Measurements from ENCODE around the gene FAM3C. TPM values are rescaled to one million over a fixed set of nuclear protein-coding genes. Genes with fewer than 3 reads are reported as not detected.

Gene FAM3C
- total and polyA plus RNA-seq, 10 of the 15 experiments (the other 5 are each of a cell fraction or from before 2014, with no cell fraction given), result 11.0 to 110 (median 27.8) TPM

DNA sequence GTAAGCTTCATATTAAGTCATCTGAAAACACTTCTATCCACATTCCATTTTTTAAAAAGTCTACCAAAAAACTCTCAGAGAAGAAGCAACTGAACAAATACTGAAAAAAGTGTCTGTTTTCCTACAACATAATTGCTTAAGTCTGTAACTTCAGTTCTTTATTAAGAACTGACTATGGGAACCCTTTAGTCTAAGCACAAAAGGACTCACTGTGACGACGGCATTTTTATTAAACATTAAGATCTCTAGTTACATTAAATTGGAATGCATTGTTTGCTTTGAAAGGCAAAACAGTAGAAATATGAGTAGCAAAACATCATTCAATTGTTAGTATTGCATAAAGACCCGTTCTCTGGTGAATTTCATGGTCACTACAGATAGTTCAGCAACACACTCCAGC lies 5.8 kb upstream of the FAM3C start:
- no peak overlapping the region for H3K27ac ChIP-seq (ENCODE audit: control insufficient read depth, insufficient read depth)
- ChIA-PET POLR2A (interaction anchor here (1.1 kb wide), 1 partner anchor 129 kb away, joined by 3 read pairs; no protein-coding TSS in a partner anchor), CTCF (interaction anchor here (0.5 to 3.1 kb wide), 2 partner anchors 35 to 41 kb away, joined by 3 to 12 read pairs; no protein-coding TSS in a partner anchor), RAD21 (ENCODE audit: unreplicated experiment) (no interaction called here), SMC1A (ENCODE audit: uncharacterized antibody, unreplicated experiment) (interaction anchor here (1.5 kb wide), 2 partner anchors 9 to 35 kb away, joined by 3 to 4 read pairs; no protein-coding TSS in a partner anchor)
- no peaks in the 10 kb centered on the region for H3K36me3 ChIP-seq (ENCODE audit: control insufficient read depth in 2 of 2, insufficient read depth in 2 of 2, low read length in 1 of 2)
- no peaks in the 10 kb centered on the region for H3K4me1 ChIP-seq (ENCODE audit: control insufficient read depth, insufficient read depth, low read length)
- H3K27me3 ChIP-seq (replicated peaks in 1 of 2; ENCODE audit: control insufficient read depth in 2 of 2, insufficient read depth in 2 of 2, low read length in 1 of 2), result no peaks in the 10 kb centered on the region
- H3K9me3 ChIP-seq (replicated peaks; ENCODE audit: control insufficient read depth, insufficient read depth, low read length), result no peaks in the 10 kb centered on the region
- BruUV-seq (replicated peaks), result no TSS peak
- in situ Hi-C loops (cut with MboI) (no loop called here), intact Hi-C loops (cut with micrococcal nuclease; ENCODE audit: unreplicated experiment) (no loop called here)
- no peak overlapping the region for H3K4me2 ChIP-seq (ENCODE audit: control insufficient read depth, insufficient read depth)
- FAIRE-seq (no peak), ATAC-seq (no peak), DNase-seq (ENCODE audit: low read depth, low spot score) (no peak)
- H3K9ac ChIP-seq (ENCODE audit: control insufficient read depth, insufficient read depth, low read length), result no peak overlapping the region
- no peak overlapping the region for H3K4me3 ChIP-seq
- no peaks in the 10 kb centered on the region for H4K20me1 ChIP-seq (ENCODE audit: control insufficient read depth, insufficient read depth)
- TF ChIP-seq YY1 (IDR thresholded peaks at IDR 0.05; ENCODE audit: low read depth, low read length) (no peak), YBX1 (IDR thresholded peaks at IDR 0.05) (no peak), KLF5 (IDR thresholded peaks at IDR 0.05; ENCODE audit: partially characterized antibody) (no peak), FOXM1 (IDR thresholded peaks at IDR 0.05; ENCODE audit: low read depth, low read length) (no peak), ATF7 (IDR thresholded peaks at IDR 0.05; ENCODE audit: low read depth) (no peak), CHD4 (IDR thresholded peaks at IDR 0.05) (no peak), RFX5 (IDR thresholded peaks at IDR 0.05; ENCODE audit: low read depth, low read length) (no peak)
- TF ChIP-seq, protein P1, sequence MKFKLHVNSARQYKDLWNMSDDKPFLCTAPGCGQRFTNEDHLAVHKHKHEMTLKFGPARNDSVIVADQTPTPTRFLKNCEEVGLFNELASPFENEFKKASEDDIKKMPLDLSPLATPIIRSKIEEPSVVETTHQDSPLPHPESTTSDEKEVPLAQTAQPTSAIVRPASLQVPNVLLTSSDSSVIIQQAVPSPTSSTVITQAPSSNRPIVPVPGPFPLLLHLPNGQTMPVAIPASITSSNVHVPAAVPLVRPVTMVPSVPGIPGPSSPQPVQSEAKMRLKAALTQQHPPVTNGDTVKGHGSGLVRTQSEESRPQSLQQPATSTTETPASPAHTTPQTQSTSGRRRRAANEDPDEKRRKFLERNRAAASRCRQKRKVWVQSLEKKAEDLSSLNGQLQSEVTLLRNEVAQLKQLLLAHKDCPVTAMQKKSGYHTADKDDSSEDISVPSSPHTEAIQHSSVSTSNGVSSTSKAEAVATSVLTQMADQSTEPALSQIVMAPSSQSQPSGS (IDR thresholded peaks at IDR 0.05; ENCODE audit: low read length), result no peak
- TF ChIP-seq, protein P2, sequence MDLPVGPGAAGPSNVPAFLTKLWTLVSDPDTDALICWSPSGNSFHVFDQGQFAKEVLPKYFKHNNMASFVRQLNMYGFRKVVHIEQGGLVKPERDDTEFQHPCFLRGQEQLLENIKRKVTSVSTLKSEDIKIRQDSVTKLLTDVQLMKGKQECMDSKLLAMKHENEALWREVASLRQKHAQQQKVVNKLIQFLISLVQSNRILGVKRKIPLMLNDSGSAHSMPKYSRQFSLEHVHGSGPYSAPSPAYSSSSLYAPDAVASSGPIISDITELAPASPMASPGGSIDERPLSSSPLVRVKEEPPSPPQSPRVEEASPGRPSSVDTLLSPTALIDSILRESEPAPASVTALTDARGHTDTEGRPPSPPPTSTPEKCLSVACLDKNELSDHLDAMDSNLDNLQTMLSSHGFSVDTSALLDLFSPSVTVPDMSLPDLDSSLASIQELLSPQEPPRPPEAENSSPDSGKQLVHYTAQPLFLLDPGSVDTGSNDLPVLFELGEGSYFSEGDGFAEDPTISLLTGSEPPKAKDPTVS (IDR thresholded peaks at IDR 0.05; ENCODE audit: low read depth, low read length), result no peak
- 62% methylated on average over 3 of the region's 3 CpGs for WGBS (ENCODE audit: insufficient coverage, insufficient replicate concordance, low lambda C conversion rate, missing lambda C conversion rate)
- no peaks in the 10 kb centered on the region for H3K79me2 ChIP-seq (ENCODE audit: control insufficient read depth, insufficient read depth, low read length)
- no peak overlapping the region for H2AFZ ChIP-seq (ENCODE audit: control insufficient read depth, low read depth, low read length)

All from GM12878 (cell line).